Lower lobe of right lung (tissue), 2 donors: ENCODE results near the gene C3orf70. TPM values are rescaled to one million over a fixed set of nuclear protein-coding genes. Genes with fewer than 3 reads are reported as not detected.
"Not testable (repeated sequence)": the region's sequence is repeated elsewhere in the genome, so short reads cannot be mapped to it uniquely, and the experiment has no call there.

ENCODE experiments used
- ATAC-seq, 2 donors: fragments of 200-7000 bp; cut with Tn5 transposase; one replicate each; pipeline ENCODE4 v1.9.1; 2020 to 2022; ENCODE audit warnings: mild to moderate bottlenecking in 2 of 2, moderate library complexity in 2 of 2
- DNase-seq: peaks from one replicate; pipeline ENCODE4 v3.0.0-alpha.2; 2020
- H3K27ac ChIP-seq: fragments of 200-600 bp; one replicate; pipeline ENCODE4 v1.8.0; 2022
- H3K27me3 ChIP-seq: fragments of 200-600 bp; one replicate; pipeline ENCODE4 v1.8.0; 2022; ENCODE audit warnings: low read depth
- H3K36me3 ChIP-seq: fragments of 200-600 bp; one replicate; pipeline ENCODE4 v1.8.0; 2022; ENCODE audit warnings: mild to moderate bottlenecking
- H3K4me1 ChIP-seq: fragments of 200-600 bp; one replicate; pipeline ENCODE4 v1.8.0; 2022
- H3K4me3 ChIP-seq: fragments of 200-600 bp; one replicate; pipeline ENCODE4 v1.8.0; 2022; ENCODE audit warnings: mild to moderate bottlenecking
- H3K9me3 ChIP-seq: fragments of 200-600 bp; one replicate; pipeline ENCODE4 v1.8.0; 2022
- intact Hi-C: fragments of 100-400 bp; cut with DNase I; formaldehyde crosslinking; loops from one replicate; pipeline ENCODE4 v1.11.0; 2022
- total RNA-seq: library from RNA; stranded (reverse); fragmentation: NEBNext Ultra II Directional; extraction: Animal tissue kit (Norgen Biotek cat#: 25700); gene quantifications from one replicate; pipeline ENCODE4 v1.2.1, GENCODE V29; 2021
- TF ChIP-seq, protein P1 (sequence below): fragments of 200-600 bp; IDR thresholded peaks from one replicate; pipeline ENCODE4 v1.8.0; 2022; ENCODE audit warnings: antibody characterized with exemption, mild to moderate bottlenecking
- donor health status: DM: no; HTN: yes; CAD: no; lungs with severe emphysema.

The C3orf70 gene
- total RNA-seq, 1 donor from 2014 or later: 3.2 TPM

GRCh38 chr3:185114756-185115155 lies 38.1 kb downstream of the C3orf70 start:
- DNase-seq: no peak
- Histone ChIP-seq H3K27ac (no peak overlapping the region), H3K9me3 (no peaks in the 10 kb centered on the region), H3K4me3 (no peak overlapping the region), H3K4me1 (no peaks in the 10 kb centered on the region), H3K36me3 (no peaks in the 10 kb centered on the region), H3K27me3 (no peaks in the 10 kb centered on the region)
- intact Hi-C loops: no loop called here
- TF ChIP-seq, protein P1, sequence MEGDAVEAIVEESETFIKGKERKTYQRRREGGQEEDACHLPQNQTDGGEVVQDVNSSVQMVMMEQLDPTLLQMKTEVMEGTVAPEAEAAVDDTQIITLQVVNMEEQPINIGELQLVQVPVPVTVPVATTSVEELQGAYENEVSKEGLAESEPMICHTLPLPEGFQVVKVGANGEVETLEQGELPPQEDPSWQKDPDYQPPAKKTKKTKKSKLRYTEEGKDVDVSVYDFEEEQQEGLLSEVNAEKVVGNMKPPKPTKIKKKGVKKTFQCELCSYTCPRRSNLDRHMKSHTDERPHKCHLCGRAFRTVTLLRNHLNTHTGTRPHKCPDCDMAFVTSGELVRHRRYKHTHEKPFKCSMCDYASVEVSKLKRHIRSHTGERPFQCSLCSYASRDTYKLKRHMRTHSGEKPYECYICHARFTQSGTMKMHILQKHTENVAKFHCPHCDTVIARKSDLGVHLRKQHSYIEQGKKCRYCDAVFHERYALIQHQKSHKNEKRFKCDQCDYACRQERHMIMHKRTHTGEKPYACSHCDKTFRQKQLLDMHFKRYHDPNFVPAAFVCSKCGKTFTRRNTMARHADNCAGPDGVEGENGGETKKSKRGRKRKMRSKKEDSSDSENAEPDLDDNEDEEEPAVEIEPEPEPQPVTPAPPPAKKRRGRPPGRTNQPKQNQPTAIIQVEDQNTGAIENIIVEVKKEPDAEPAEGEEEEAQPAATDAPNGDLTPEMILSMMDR: no peak
- ATAC-seq: no peak

DNA sequence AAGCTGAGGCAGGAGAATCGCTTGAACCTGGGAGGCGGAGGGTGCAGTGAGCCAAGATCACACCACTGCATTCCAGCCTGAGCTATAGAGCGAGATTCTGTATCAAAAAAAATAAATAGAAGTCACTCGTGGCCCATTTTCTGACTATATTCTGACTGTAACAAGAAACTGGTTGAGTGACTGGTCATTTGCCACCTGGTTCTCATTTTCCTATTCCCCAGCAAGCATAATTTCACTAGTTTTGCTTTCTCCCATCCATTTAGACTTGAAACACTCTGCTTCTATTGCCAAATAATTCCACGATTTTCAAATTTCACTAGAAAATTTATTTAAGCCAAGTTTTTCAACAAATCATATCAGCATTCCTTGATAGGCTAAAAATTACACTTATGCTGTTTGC lies 40.7 kb downstream of the C3orf70 start:
- Histone ChIP-seq H3K4me1 (no peaks in the 10 kb centered on the region), H3K27me3 (no peaks in the 10 kb centered on the region), H3K4me3 (no peak overlapping the region), H3K27ac (no peak overlapping the region), H3K9me3 (no peaks in the 10 kb centered on the region), H3K36me3 (no peaks in the 10 kb centered on the region)
- TF ChIP-seq, protein P1: no peak
- intact Hi-C loops: no loop called here
- no peak for DNase-seq
- no peak for ATAC-seq

DNA sequence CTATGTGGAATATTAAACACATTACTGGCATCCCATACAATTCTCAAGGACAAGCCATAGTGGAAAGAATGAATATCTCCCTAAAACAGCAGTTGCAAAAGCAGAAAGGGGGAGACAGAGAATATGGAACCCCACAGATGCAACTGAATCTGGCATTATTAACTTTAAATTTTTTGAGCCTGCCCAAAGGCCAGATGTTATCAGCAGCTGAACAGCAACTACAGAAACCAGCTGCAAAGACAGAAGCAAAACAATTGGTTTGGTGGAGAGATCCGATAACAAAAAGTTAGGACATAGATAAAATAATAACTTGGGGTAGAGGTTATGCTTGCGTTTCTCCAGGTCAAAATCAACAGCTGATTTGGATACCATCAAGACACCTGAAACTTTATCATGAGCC lies 43.8 kb downstream of the C3orf70 start:
- not testable (repeated sequence) for ATAC-seq, H3K27me3 ChIP-seq

DNA sequence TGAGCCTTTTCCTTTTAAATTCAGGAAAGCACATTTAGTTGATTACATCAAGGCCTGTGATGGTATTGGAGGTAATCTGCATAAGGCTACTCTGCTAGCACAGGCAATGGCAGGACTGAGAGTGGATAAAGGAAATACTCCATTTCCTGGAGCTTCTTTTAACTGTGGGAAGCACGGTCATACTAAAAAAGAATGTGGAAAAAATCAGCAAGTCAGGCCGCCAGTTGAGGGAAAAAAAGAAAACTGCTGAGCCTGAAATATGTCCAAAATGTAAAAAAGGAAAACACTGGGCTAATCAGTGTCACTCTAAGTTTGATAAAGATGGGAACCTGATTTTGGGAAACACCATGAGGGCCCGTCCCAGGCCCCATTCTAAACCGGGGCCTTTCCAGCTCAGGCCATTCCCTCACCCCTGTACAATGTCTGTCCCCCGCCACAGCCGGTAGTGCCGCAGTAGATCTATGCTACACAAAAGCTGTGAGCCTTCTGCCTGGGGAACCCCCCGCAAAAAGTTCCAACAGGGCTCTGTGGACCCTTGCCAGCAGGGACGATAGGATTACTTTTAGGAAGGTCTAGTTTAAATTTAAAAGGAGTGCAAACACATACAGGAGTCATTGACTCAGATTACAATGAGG lies 46.5 kb downstream of the C3orf70 start:
- H3K4me1 ChIP-seq, ATAC-seq, intact Hi-C loops, H3K27ac ChIP-seq, DNase-seq, H3K27me3 ChIP-seq, H3K36me3 ChIP-seq: not testable (repeated sequence)
- peaks cover 13% of the 10 kb centered on the region for H3K9me3 ChIP-seq
- H3K4me3 ChIP-seq: peak overlapping the region; percentile 6

More for the DNA sequence above, 43.8 kb downstream of the C3orf70 start:
- H3K4me3 ChIP-seq, DNase-seq, H3K4me1 ChIP-seq, intact Hi-C loops, H3K9me3 ChIP-seq, H3K36me3 ChIP-seq, H3K27ac ChIP-seq: not testable (repeated sequence)

DNA sequence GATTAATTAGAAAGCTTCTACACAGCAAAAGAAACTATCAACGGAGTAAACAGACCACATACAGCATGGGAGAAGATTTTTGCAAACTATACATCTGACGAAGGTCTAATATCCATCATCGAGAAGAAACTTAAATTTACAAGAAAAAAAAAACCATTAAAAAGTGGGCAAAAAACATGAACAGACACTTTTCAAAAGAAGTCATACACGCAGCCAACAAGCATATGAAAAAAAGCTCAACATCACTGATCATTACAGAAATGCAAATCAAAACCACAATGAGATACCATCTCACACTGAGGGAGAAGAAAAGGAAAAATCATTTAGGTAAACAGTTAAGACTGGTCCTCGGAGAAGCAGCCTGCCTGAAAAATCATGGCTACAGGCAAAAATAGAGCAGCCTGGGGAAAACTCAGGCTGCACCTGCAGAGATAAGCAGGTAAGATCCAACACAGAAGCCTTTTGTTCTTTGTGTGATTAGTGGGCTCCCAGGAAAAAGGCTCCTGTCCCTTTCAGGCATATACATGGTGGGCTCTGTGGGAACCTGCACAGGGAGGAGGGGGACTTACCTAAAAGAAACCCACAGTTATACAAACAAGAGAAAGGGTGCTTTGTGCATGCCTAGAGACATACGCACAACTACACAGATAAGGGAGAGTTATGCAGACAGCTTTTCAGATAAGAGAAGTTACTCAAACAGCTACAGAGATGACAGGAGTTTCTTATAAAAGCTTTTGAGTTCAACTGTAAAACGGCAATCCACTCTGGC lies 49.3 kb downstream of the C3orf70 start:
- intact Hi-C loops: no loop called here
- H3K9me3 ChIP-seq: peaks cover 13% of the 10 kb centered on the region
- H3K27me3 ChIP-seq: no peaks in the 10 kb centered on the region
- H3K4me1 ChIP-seq: no peaks in the 10 kb centered on the region
- H3K4me3 ChIP-seq: no peak overlapping the region
- ATAC-seq (no peak), DNase-seq (no peak)
- TF ChIP-seq, protein P1: no peak
- no peaks in the 10 kb centered on the region for H3K36me3 ChIP-seq
- no peak overlapping the region for H3K27ac ChIP-seq

DNA sequence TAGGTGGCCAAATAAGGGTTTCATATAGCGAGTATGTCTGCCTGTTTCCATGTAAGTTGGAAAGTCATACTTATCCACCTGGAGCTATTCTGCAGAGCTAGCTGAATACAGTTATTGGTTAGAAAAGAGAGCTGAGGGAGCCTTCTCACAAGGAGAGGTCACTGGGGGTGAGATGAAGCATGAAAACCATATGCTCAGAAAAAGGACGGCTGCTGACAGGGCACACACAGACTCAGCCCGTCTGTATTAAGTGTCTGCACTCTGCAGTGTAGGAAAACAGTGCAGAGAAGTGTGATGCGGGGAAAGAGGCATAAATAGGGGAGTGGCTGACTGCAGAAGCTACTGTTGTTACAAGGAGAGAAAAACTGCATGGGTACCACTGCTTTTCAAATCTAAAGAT lies 58.2 kb downstream of the C3orf70 start:
- Histone ChIP-seq H3K4me3 (no peak overlapping the region), H3K9me3 (no peaks in the 10 kb centered on the region), H3K4me1 (no peaks in the 10 kb centered on the region), H3K27me3 (no peaks in the 10 kb centered on the region), H3K27ac (no peak overlapping the region), H3K36me3 (no peaks in the 10 kb centered on the region)
- no peak for ATAC-seq
- TF ChIP-seq, protein P1: no peak
- DNase-seq: no peak
- intact Hi-C loops: no loop called here
